HCT116 (cell line): ENCODE results near the gene GSG1L. TPM values are rescaled to one million over a fixed set of nuclear protein-coding genes. Genes with fewer than 3 reads are reported as not detected.

Experiments
- ATAC-seq: fragments of 200-7000 bp; cut with Tn5 transposase; 2 replicates; pipeline ENCODE4 v1.9.1; 2020; ENCODE audit warnings: mild to moderate bottlenecking, moderate library complexity
- BruUV-seq: library from RNA; stranded (reverse); fragments of 400-500 nt; replicated peaks from 2 replicates; lab custom pipeline; 2021; lab: Mats Ljungman, UMichigan
- CTCF ChIA-PET: fragments of 300-600 bp; sonication (Branson Sonifier 250); formaldehyde crosslinking; loops from one replicate; lab custom pipeline; 2021; ENCODE audit warnings: antibody characterized with exemption; lab: Charles Lee
- POLR2A ChIA-PET: fragments of 300-600, 350-600 bp; sonication (Branson Sonifier 250); formaldehyde crosslinking; loops from one replicate; lab custom pipeline; 2021; ENCODE audit warnings: antibody characterized with exemption; lab: Charles Lee
- RAD21 ChIA-PET, 2 experiments: fragments of 300-600 bp; sonication (Branson Sonifier 250); formaldehyde crosslinking; loops; one replicate each; lab custom pipeline; 2023; ENCODE audit warnings: low total read pairs in 2 of 2; ENCODE audit not compliant: uncharacterized antibody in 2 of 2, unreplicated experiment in 2 of 2, low non-redundant PET in 1 of 2; lab: Charles Lee
- DNase-seq: peaks from one replicate; pipeline ENCODE4 v3.0.0-alpha.2; 2010; ENCODE audit warnings: low read depth, low spot score
- H2AFZ ChIP-seq: fragments of 200-600 bp; shearing (Covaris generic), sonication (generic); 2 replicates; pipeline ENCODE4 v1.6.1; 2017; ENCODE audit warnings: low read depth, mixed run types, mixed read lengths, antibody characterized with exemption, low read length; ENCODE audit not compliant: poor library complexity, severe bottlenecking
- H3K27ac ChIP-seq: 2 replicates; pipeline ENCODE4 v1.5.1; 2012; ENCODE audit warnings: low read depth, low read length
- H3K27me3 ChIP-seq: fragments of 200-600 bp; sonication (generic); 2 replicates; pipeline ENCODE4 v1.6.1; 2016; ENCODE audit warnings: mixed run types, low read length, mixed read lengths; ENCODE audit not compliant: insufficient read depth
- H3K36me3 ChIP-seq, 2 experiments: fragments of 200-500 bp in 1 of 2; fragments of 200-600 bp in 1 of 2; sonication (Bioruptor generic) in 1 of 2; sonication (generic) in 1 of 2; 2 replicates each; pipeline versions ENCODE4 v1.5.1 to v1.6.1; 2014 to 2016; ENCODE audit warnings: low read length in 2 of 2, inconsistent platforms in 1 of 2, mixed read lengths in 1 of 2, mixed run types in 1 of 2; ENCODE audit not compliant: insufficient read depth in 2 of 2, control insufficient read depth in 1 of 2
- H3K4me1 ChIP-seq, 2 experiments: fragments of 200-600 bp in 1 of 2; sonication (generic) in 1 of 2; 2 replicates each; pipeline versions ENCODE4 v1.5.1 to v1.6.1; 2012 to 2017; ENCODE audit warnings: low read length in 2 of 2, inconsistent platforms in 1 of 2, mild to moderate bottlenecking in 1 of 2, mixed read lengths in 1 of 2, mixed run types in 1 of 2, moderate library complexity in 1 of 2; ENCODE audit not compliant: insufficient read depth in 2 of 2, control insufficient read depth in 1 of 2
- H3K4me2 ChIP-seq: fragments of 200-600 bp; sonication (generic); 2 replicates; pipeline ENCODE4 v1.6.1; 2017; ENCODE audit warnings: mixed run types, low read length, mixed read lengths
- H3K4me3 ChIP-seq, 2 experiments: fragments of 200-600 bp in 1 of 2; sonication (generic) in 1 of 2; replicated peaks in 1 of 2; 2 replicates each; pipeline ENCODE4 v1.5.1; 2011 to 2016; ENCODE audit warnings: low read length in 2 of 2, control low read depth in 1 of 2, low read depth in 1 of 2, mild to moderate bottlenecking in 1 of 2, mixed read lengths in 1 of 2, mixed run types in 1 of 2
- H3K79me2 ChIP-seq: fragments of 200-600 bp; sonication (generic); 2 replicates; pipeline ENCODE4 v1.6.1; 2017; ENCODE audit warnings: mild to moderate bottlenecking, mixed run types, low read length, moderate library complexity, mixed read lengths; ENCODE audit not compliant: insufficient read depth
- H3K9ac ChIP-seq: fragments of 200-600 bp; sonication (generic); 2 replicates; pipeline ENCODE4 v1.6.1; 2016; ENCODE audit warnings: low read length, mixed read lengths
- H3K9me2 ChIP-seq: fragments of 200-600 bp; sonication (generic), shearing (Covaris generic); 2 replicates; pipeline ENCODE4 v1.6.1; 2017; ENCODE audit warnings: mixed run types, mild to moderate bottlenecking, moderate library complexity; ENCODE audit not compliant: insufficient read depth
- H3K9me3 ChIP-seq, 2 experiments: fragments of 200-500 bp in 1 of 2; fragments of 200-600 bp in 1 of 2; sonication (Bioruptor generic) in 1 of 2; sonication (generic) in 1 of 2; 2 replicates each; pipeline ENCODE4 v1.6.1; 2014 to 2017; ENCODE audit warnings: low read length in 2 of 2, mixed read lengths in 2 of 2, inconsistent platforms in 1 of 2, low read depth in 1 of 2, mild to moderate bottlenecking in 1 of 2, mixed run types in 1 of 2, moderate library complexity in 1 of 2; ENCODE audit not compliant: control insufficient read depth in 1 of 2, insufficient read depth in 1 of 2
- H4K20me1 ChIP-seq: fragments of 200-600 bp; sonication (generic), shearing (Covaris generic); 2 replicates; pipeline ENCODE4 v1.6.1; 2017; ENCODE audit warnings: mixed run types, mild to moderate bottlenecking, moderate library complexity; ENCODE audit not compliant: insufficient read depth
- CBX3 ChIP-seq: IDR thresholded peaks from 2 replicates; pipeline ENCODE4 v1.6.1; 2012; ENCODE audit warnings: low read depth
- FOSL1 ChIP-seq: IDR thresholded peaks from 2 replicates; pipeline ENCODE4 v1.6.1; 2012; ENCODE audit warnings: low read depth
- SIN3A ChIP-seq: IDR thresholded peaks from 2 replicates; pipeline ENCODE4 v1.6.1; 2012; ENCODE audit warnings: low read depth
- TCF7L2 ChIP-seq: IDR thresholded peaks from 2 replicates; pipeline ENCODE4 v1.7.0; 2011; ENCODE audit warnings: borderline replicate concordance, inconsistent platforms; ENCODE audit not compliant: insufficient read depth, insufficient read length; ENCODE audit errors: extremely low read depth
- YY1 ChIP-seq: IDR thresholded peaks from 2 replicates; pipeline ENCODE4 v1.6.1; 2011; ENCODE audit warnings: low read length, low read depth, moderate library complexity, mild to moderate bottlenecking; ENCODE audit not compliant: insufficient replicate concordance; ENCODE audit errors: extremely low read depth
- ZFX ChIP-seq: fragments of 450-650 bp; IDR thresholded peaks from 2 replicates; pipeline ENCODE4 v1.6.1; 2017
- ZNF274 ChIP-seq: fragments of 200-500 bp; sonication (Bioruptor generic); IDR thresholded peaks from 2 replicates; pipeline ENCODE4 v1.6.1; 2014; ENCODE audit warnings: mild to moderate bottlenecking, low read depth, low read length, inconsistent platforms
- intact Hi-C: fragments of 100-400 bp; cut with micrococcal nuclease; formaldehyde crosslinking; loops from 2 replicates; pipeline ENCODE4 v1.10.0; 2022
- total RNA-seq: library from RNA; stranded (reverse); gene quantifications from one replicate; pipeline ENCODE4 v1.2.1, GENCODE V29; 2021; ENCODE audit not compliant: unreplicated experiment
- TF ChIP-seq, protein P1 (sequence below): IDR thresholded peaks from 2 replicates; pipeline ENCODE4 v1.6.1; 2011; ENCODE audit warnings: mild to moderate bottlenecking, low read length, moderate library complexity; ENCODE audit not compliant: insufficient replicate concordance; ENCODE audit errors: extremely low read depth
- TF ChIP-seq, protein P2 (sequence below): IDR thresholded peaks from 2 replicates; pipeline ENCODE4 v1.6.1; 2012; ENCODE audit warnings: low read depth

Gene GSG1L
- total RNA-seq, 1 experiment from 2014 or later, result not detected

DNA sequence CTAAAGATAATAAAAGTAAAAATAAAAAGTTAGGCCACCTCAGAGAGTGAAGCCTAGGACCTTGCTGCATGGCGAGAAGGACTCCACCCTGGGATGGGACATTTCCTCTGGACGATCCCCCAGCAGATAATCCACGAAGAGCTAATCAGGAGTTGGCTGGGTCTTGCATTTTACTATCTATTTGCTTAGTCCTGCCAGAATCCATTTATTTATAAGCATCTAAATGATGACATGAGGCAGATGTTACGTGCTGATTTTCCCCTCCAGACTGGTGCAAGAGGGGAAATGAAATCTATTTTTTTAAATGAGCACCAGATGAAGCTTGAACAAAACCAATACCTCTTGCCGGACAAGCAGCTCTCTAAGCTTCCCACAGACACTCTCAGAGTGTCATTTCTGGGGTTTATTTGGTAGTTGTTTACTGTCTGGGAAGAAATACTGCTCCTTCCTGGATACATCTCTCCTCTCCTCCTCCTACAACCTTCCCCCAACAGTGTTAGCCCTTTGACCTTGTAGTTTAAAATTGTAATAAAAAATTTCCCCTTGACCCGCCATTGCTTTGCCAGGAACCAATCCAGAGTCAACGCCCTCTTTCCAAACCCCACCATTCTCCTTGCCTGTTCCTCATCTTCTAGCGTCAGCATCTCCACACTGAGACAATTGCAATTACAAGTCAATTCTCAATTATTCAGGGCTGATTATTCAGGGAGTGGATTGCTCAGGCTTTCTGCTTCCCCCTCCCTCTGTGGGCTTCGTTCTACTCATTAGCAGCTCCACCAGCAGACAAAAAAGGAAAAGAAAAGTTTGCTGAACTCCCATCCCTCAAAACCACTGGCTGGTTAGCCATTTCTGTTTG is 63.0 kb downstream of the GSG1L start:
- DNase-seq (no peak), ATAC-seq (no peak)
- H3K36me3 ChIP-seq, result no peaks in the 10 kb centered on the region
- no peak overlapping the region for H3K27ac ChIP-seq
- ChIA-PET CTCF (no interaction called here), POLR2A (no interaction called here), RAD21 (no interaction called here)
- no peaks in the 10 kb centered on the region for H3K9me3 ChIP-seq
- no peaks in the 10 kb centered on the region for H3K4me1 ChIP-seq
- H3K4me2 ChIP-seq, result no peak overlapping the region
- H3K9ac ChIP-seq, result no peak overlapping the region
- H4K20me1 ChIP-seq, result no peaks in the 10 kb centered on the region
- no TSS peak for BruUV-seq
- H3K4me3 ChIP-seq, result no peak overlapping the region
- intact Hi-C loops, result no loop called here
- no peaks in the 10 kb centered on the region for H3K79me2 ChIP-seq
- H3K9me2 ChIP-seq, result no peaks in the 10 kb centered on the region
- no peak overlapping the region for H2AFZ ChIP-seq
- no peaks in the 10 kb centered on the region for H3K27me3 ChIP-seq
- TF ChIP-seq, protein P1, sequence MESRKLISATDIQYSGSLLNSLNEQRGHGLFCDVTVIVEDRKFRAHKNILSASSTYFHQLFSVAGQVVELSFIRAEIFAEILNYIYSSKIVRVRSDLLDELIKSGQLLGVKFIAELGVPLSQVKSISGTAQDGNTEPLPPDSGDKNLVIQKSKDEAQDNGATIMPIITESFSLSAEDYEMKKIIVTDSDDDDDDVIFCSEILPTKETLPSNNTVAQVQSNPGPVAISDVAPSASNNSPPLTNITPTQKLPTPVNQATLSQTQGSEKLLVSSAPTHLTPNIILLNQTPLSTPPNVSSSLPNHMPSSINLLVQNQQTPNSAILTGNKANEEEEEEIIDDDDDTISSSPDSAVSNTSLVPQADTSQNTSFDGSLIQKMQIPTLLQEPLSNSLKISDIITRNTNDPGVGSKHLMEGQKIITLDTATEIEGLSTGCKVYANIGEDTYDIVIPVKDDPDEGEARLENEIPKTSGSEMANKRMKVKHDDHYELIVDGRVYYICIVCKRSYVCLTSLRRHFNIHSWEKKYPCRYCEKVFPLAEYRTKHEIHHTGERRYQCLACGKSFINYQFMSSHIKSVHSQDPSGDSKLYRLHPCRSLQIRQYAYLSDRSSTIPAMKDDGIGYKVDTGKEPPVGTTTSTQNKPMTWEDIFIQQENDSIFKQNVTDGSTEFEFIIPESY, result no peak
- no peak for TF ChIP-seq YY1
- TF ChIP-seq TCF7L2, result no peak
- TF ChIP-seq SIN3A, result no peak
- no peak for TF ChIP-seq ZNF274
- no peak for TF ChIP-seq CBX3
- no peak for TF ChIP-seq ZFX
- TF ChIP-seq FOSL1, result no peak
- TF ChIP-seq, protein P2, sequence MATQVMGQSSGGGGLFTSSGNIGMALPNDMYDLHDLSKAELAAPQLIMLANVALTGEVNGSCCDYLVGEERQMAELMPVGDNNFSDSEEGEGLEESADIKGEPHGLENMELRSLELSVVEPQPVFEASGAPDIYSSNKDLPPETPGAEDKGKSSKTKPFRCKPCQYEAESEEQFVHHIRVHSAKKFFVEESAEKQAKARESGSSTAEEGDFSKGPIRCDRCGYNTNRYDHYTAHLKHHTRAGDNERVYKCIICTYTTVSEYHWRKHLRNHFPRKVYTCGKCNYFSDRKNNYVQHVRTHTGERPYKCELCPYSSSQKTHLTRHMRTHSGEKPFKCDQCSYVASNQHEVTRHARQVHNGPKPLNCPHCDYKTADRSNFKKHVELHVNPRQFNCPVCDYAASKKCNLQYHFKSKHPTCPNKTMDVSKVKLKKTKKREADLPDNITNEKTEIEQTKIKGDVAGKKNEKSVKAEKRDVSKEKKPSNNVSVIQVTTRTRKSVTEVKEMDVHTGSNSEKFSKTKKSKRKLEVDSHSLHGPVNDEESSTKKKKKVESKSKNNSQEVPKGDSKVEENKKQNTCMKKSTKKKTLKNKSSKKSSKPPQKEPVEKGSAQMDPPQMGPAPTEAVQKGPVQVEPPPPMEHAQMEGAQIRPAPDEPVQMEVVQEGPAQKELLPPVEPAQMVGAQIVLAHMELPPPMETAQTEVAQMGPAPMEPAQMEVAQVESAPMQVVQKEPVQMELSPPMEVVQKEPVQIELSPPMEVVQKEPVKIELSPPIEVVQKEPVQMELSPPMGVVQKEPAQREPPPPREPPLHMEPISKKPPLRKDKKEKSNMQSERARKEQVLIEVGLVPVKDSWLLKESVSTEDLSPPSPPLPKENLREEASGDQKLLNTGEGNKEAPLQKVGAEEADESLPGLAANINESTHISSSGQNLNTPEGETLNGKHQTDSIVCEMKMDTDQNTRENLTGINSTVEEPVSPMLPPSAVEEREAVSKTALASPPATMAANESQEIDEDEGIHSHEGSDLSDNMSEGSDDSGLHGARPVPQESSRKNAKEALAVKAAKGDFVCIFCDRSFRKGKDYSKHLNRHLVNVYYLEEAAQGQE, result no peak
